RWPE2 (cell line): ENCODE measurements around the gene EP400.
"Not testable (repeated sequence)": the region's sequence is repeated elsewhere in the genome, so short reads cannot be mapped to it uniquely, and the experiment has no call there.

Experiments used
- ATAC-seq: fragments of 200-7000 bp; cut with Tn5 transposase; 3 replicates; pipeline ENCODE4 v1.9.1; 2021; ENCODE audit warnings: low read depth
- DNase-seq: peaks from one replicate; pipeline ENCODE4 v3.0.0-alpha.2; 2020; ENCODE audit warnings: low spot score
- H3K27ac ChIP-seq: fragments of 450-650 bp; 2 replicates; pipeline ENCODE4 v1.5.1; 2017; ENCODE audit warnings: mild to moderate bottlenecking; ENCODE audit not compliant: poor library complexity, severe bottlenecking
- H3K27me3 ChIP-seq: fragments of 250-450 bp; sonication (Bioruptor Pico); 2 replicates; pipeline ENCODE4 v1.5.1; 2021; ENCODE audit warnings: mild to moderate bottlenecking, moderate library complexity; ENCODE audit not compliant: insufficient read depth, poor library complexity, severe bottlenecking
- H3K36me3 ChIP-seq: fragments of 250-450 bp; sonication (Bioruptor Pico); 2 replicates; pipeline ENCODE4 v1.5.1; 2020; ENCODE audit warnings: low read depth, mild to moderate bottlenecking, moderate library complexity
- H3K4me1 ChIP-seq: fragments of 250-450 bp; sonication (Bioruptor Pico); 2 replicates; pipeline ENCODE4 v1.5.1; 2021; ENCODE audit warnings: mild to moderate bottlenecking, moderate library complexity; ENCODE audit not compliant: insufficient read depth, poor library complexity, severe bottlenecking
- H3K4me3 ChIP-seq: fragments of 250-450 bp; sonication (Bioruptor Pico); 2 replicates; pipeline ENCODE4 v1.5.1; 2021; ENCODE audit warnings: mild to moderate bottlenecking, moderate library complexity; ENCODE audit not compliant: severe bottlenecking
- H3K9me3 ChIP-seq: fragments of 250-450 bp; sonication (Bioruptor Pico); 2 replicates; pipeline ENCODE4 v1.5.1; 2021; ENCODE audit warnings: mild to moderate bottlenecking, moderate library complexity; ENCODE audit not compliant: severe bottlenecking
- TF ChIP-seq, protein P1 (sequence below): fragments of 450-650 bp; IDR thresholded peaks from one replicate; pipeline ENCODE4 v1.5.1; 2017; ENCODE audit warnings: mild to moderate bottlenecking, moderate library complexity; ENCODE audit not compliant: poor library complexity, severe bottlenecking

Gene EP400

DNA sequence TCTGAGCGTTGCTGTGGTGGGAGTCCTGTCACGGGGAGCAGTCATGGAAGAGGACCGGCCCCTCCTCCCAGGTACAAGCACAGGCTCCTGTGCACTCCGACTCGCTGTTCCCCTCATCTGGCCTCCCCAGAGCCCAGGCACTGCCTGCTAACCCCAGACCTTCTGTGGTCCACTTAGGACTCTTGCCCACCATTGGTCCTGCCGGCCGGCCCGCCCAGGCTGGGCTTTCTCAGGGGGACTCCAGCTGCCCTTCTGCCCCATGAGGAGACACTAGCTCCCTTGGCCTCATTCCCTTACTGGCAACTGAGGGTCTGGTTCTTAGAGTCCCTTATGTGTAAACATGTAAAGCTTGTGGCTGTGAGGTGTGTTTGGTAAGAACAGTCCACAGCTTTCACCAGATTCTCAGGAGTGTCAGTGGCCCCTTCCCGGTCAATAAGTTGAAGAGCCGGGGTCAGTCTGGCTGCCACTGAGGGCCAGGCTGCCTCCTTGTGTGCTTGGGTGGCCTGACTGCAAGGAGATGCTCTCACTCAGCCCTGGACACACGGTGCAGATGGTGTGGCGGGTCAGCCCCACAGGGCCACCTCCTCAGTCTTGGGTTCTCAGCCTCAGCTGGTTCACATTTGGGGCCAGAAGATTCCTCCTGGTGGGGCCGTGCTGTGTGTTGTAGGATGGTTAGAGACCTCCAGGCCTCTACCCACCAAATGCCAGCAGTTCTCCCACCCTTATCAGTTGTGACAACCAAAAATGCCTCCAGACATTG, 150.7 kb downstream of the EP400 start:
- H3K9me3 ChIP-seq, result no peaks in the 10 kb centered on the region
- TF ChIP-seq, protein P1, sequence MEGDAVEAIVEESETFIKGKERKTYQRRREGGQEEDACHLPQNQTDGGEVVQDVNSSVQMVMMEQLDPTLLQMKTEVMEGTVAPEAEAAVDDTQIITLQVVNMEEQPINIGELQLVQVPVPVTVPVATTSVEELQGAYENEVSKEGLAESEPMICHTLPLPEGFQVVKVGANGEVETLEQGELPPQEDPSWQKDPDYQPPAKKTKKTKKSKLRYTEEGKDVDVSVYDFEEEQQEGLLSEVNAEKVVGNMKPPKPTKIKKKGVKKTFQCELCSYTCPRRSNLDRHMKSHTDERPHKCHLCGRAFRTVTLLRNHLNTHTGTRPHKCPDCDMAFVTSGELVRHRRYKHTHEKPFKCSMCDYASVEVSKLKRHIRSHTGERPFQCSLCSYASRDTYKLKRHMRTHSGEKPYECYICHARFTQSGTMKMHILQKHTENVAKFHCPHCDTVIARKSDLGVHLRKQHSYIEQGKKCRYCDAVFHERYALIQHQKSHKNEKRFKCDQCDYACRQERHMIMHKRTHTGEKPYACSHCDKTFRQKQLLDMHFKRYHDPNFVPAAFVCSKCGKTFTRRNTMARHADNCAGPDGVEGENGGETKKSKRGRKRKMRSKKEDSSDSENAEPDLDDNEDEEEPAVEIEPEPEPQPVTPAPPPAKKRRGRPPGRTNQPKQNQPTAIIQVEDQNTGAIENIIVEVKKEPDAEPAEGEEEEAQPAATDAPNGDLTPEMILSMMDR, result no peak
- no peak overlapping the region for H3K4me3 ChIP-seq
- H3K27ac ChIP-seq, result no peak overlapping the region
- no peaks in the 10 kb centered on the region for H3K27me3 ChIP-seq
- ATAC-seq (no peak; the same call in 1 of the 3 replicates), DNase-seq (no peak)
- H3K36me3 ChIP-seq, result peaks cover 23% of the 10 kb centered on the region
- no peaks in the 10 kb centered on the region for H3K4me1 ChIP-seq

DNA sequence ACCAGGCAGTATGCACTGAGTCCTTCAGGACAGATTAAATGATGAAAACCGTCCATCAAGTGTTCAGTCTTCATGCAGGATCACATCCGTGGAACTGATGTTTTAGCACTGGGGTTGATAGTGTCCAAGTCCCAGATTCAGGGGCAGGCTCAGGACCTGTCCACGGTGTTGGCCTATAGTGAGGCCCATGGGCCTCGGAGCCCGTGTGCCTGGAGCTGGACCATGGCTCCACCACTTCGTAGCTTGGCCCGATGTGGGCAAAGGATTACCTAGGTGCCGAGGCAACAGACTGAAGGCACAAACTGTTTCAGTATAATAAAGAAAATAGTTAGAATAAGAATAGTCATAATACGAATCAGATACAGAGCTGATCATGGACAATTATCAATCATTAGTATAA, 152.6 kb downstream of the EP400 start:
- Histone ChIP-seq H3K27ac (no peak overlapping the region), H3K27me3 (no peaks in the 10 kb centered on the region), H3K36me3 (peaks cover 17% of the 10 kb centered on the region), H3K9me3 (no peaks in the 10 kb centered on the region), H3K4me1 (peaks cover 13% of the 10 kb centered on the region), H3K4me3 (no peak overlapping the region)
- DNase-seq (no peak), ATAC-seq (no peak)
- TF ChIP-seq, protein P1, result no peak

- Histone ChIP-seq H3K4me1 (peaks cover 14% of the 10 kb centered on the region), H3K36me3 (peaks cover 11% of the 10 kb centered on the region)
- not testable (repeated sequence) for H3K27me3 ChIP-seq, ATAC-seq, DNase-seq, H3K27ac ChIP-seq, H3K4me3 ChIP-seq, H3K9me3 ChIP-seq
Observed at GRCh38 chr12:132103072-132103471, 153.3 kb downstream of the EP400 start.

- H3K4me3 ChIP-seq, result no peak overlapping the region
- no peak for ATAC-seq
Observed at GRCh38 chr12:132103542-132104308, 154.0 kb downstream of the EP400 start.

DNA sequence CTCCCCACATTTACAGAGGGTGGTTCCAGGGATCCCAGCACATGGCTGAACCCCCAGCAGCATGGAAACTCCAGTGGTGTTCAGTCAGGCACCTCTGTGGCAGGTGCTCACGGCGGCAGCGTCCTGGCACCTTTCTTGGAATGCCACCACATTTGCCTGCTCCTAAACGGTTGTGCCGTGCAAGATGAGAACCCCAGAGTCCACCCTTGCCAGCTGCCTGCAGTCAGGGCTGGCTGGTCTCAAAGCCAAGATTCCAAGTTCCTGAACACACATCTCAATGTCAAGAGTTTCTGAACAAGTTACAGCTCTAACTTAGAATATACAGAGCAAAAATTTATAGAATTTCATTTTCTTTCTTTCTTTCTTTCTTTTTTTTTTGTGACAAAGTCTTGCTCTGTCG, 155.7 kb downstream of the EP400 start:
- DNase-seq, result no peak
- Histone ChIP-seq H3K27ac (peak overlapping the region; percentile 72), H3K4me3 (no peak overlapping the region), H3K27me3 (no peaks in the 10 kb centered on the region), H3K4me1 (peaks cover 14% of the 10 kb centered on the region), H3K36me3 (peaks cover 22% of the 10 kb centered on the region), H3K9me3 (no peaks in the 10 kb centered on the region)
- no peak for ATAC-seq
- TF ChIP-seq, protein P1, result no peak

More at GRCh38 chr12:132103542-132104308, 154.0 kb downstream of the EP400 start:
- Histone ChIP-seq H3K27ac (no peak overlapping the region), H3K9me3 (no peaks in the 10 kb centered on the region), H3K27me3 (no peaks in the 10 kb centered on the region), H3K36me3 (peaks cover 13% of the 10 kb centered on the region), H3K4me1 (peaks cover 14% of the 10 kb centered on the region)
- no peak for DNase-seq
- TF ChIP-seq, protein P1, result no peak
